NCI-H82 treated with DMSO at 0.1 percent for 48 hours (cell line): Measurements from ENCODE around the gene PRKCQ.
"Not testable (repeated sequence)": the region's sequence is repeated elsewhere in the genome, so short reads cannot be mapped to it uniquely, and the experiment has no call there.

Source experiments
- DNase-seq: peaks from one replicate; lab custom pipeline; 2025; ENCODE audit not compliant: unreplicated experiment; lab: John Stamatoyannopoulos, UW

Gene PRKCQ

DNA sequence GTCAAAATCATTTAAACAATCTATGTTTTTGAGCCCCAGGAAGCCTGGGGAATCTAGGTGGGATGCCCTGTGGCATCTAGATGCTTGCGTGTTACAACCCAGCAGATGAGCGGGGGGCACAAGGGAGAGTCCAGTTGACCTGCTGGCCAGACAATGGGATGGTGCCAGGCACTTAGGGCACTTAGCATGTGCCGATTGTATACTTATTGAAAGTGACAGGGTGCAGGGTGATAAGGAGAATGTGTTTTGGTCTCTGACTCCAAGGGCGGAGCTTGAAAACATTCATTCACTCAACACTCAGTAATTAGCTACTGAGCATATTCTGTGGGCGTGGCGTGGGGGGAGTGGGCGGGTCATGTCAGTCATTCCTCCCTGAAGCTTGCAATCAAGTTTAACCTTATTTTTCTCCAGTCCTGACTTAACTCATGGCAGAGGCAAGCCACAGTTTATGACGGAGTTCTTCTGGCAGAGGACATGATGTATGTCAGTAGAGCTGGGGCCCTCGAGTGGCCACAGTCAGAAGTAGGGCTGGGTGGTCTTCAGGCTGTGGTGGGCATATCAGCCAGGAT lies 115.1 kb downstream of the PRKCQ start:
- no peak for DNase-seq

DNA sequence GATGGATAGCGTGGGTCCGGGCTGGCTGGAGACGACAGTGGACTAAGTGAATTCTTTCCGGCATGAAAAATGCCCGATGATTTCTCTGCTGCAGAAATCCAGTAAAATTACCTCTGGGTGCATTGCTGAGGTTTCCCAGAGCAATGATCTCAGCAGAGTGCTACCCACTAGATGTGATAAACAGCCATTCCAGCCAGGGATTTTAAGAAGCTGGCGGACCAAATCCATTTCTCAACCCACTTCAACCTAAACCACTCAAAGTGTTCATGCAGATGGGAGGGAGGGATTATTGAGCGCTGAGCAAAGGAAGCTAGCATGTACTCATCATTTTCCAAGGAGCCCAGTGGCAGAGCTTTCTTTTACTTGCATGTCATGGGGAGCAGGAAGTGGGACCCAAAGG lies 116.7 kb downstream of the PRKCQ start:
- DNase-seq = no peak

DNA sequence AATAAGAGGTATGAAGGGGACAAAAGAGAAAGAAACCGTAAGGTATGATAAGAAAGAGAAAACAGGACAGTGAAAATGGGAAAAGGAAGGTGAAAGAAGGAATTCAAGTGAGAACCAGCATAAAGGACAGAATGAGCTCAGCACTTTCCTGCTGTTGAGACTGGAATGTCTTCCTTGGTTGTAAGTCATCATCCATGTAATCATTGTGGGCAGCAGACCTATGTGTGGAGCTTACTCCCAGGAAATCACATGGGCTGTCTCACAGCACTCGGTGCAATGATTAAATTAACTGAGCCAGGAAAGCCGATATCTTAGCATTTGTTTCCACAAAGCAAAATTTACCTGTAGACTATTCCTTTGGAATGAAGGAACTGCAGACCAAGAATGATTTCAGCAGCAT lies 118.1 kb downstream of the PRKCQ start:
- no peak for DNase-seq

DNA sequence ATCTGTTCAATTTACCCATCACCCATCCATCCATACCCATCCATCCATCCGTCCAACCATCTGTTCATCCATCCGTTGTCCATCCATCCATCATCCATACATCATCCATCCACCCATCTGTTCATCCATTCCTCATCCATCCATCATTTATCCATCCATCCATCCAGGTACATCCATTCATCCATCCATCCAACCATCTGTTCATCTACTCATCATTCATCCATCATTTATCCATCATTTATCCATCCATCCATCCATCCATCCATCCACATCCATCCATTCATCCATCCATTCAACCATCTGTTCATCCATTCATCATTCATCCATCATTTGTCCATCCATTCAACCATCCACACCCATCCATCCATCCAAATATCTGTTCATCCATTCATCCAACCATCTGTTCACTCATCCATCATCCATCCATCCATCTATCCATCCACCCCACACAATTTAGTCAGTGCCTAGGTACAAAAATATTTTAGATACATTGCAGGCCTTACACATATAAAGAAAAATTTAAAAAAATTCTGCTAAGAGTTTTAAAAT lies 119.1 kb downstream of the PRKCQ start:
- no peak for DNase-seq

DNA sequence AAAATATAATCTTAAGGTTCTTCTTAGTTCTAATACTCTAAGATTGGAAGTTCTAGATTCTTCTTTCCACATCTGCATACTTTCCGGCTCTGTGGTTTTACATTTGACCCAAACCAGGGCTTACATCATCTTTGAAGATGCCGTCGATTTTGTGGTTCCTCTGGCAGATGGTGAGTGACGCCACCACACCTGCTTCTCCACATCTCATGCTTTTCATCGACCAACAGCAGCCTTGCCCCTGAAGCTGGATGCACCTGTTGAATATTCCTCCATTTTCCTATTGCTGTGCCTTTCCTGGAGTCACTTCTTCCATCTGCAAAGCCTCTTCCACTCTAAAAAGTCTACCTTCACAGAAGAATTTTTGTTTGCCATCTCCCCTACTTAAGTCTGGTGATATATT lies 121.3 kb downstream of the PRKCQ start:
- DNase-seq = no peak

DNA sequence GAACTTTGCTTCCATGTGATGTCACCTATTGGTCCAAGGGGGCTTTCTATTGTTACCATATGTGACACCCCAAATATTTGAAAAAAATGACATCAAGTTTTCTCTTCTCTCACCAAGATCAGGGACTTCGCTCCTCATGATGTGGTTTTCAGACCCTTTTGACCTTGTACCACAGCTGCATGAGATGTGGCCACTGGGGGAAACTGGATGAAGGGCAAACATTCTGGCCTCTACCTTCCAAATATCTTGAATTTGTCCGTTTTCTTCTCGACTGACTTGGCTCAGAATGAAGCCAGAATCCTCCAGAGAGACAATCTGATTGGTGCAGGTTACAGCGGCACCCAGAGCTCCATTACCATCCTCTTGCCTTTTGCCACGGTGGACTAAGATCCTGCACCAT lies 122.7 kb downstream of the PRKCQ start:
- DNase-seq = no peak

DNA sequence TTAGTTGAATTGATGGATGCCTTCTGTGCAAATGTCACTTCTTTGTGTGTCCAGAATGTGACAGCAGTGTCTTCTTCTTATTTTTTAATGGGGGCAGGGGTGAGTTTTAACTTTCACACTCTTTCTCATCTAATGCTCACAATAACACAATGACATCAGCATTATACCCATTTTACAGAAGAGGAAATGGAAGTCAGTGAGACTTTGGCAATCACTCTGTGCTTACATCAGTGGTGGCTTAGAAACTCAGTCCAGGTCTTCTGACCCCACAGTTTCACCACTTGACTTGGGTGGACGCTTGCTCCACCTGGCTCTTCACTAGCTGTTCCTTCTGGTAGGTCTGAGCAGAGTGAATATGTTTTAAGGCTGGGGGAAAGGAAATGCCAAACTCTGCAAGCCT lies 124.0 kb downstream of the PRKCQ start:
- DNase-seq = no peak

DNA sequence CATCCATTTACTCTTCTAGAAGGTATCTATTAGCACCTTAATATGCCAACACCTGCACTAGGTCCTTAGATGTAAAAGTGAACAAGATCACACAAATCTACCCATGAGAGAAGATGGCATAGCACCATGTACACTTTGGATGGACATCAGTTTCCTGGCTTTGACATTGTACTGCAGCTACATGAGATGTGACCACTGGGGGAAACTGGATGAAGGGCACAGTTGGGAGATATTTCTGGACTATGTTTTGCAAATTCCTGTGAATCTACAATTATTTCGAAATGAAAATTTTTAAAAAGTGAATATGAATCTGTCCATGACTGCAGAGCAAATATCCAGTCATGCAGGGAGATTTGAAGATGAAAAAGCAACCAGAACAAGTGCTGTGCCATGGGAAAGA lies 124.5 kb downstream of the PRKCQ start:
- no peak for DNase-seq

DNA sequence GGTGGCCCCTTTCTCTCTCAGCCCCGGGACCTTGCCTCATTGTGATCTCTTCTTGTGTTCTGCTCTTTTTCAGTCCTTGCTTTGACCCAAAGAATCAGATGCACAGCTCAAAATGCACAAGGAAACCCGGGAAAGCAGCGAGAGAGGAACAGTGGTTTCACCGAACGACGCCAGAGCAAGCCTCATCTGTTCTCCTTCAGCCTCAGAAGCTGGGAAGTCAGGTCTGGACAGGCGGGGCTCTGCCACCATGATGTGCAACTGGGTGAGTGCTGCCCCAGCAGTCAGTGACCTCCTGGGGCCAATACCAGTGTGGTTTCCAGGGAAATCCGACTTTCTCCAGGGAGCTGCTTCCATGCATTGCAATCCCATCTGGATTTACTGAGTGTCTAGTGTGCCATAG lies 133.4 kb downstream of the PRKCQ start:
- no peak for DNase-seq

DNA sequence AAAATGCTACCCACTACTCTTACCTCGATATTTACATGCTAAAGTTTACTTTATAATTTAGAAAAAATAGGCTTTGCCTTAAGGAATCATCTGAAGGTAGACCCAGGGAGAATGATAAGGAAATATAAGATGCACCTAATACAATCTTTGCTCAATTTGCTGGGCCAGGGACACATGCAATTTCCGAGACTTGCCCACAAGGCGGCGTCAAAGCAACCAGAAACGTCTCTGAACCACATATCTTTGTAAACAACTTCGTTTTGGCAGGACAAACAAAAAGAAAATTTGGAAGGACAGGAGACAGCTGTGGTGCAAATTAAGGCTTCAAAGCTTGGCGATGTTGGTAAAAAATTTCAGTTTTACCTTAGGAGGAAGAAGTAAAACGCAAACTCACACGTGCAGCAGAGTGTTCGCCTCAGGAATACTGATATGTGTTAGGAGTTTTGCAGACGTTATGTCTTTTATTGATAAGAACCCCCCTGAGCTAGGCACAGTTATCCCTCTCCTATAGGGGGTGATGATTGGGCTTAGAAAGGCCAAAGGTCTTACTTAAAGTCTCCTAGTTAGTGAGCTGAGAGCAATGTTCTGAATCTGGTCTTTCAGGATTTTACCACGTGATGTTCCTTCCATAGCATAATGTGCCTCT lies 134.3 kb downstream of the PRKCQ start:
- no peak for DNase-seq

DNA sequence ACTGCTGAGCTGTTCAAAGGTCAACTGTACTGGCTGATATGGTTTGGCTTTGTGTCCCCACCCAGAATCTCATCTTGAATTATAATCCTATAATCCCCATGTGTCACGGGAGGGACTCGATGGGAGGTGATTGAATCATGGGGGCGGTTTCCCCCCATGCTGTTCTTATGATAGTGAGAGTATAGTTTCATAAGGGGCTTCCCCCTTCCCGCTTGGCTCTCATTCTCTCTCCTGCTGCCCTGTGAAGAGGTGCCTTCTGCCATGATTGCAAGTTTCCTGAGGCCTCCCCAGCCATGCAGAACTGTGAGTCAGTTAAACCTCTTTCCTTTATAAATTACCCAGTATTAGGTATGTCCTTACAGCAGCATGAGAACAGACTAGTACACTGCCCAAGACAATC lies 140.2 kb downstream of the PRKCQ start:
- not testable (repeated sequence) for DNase-seq

DNA sequence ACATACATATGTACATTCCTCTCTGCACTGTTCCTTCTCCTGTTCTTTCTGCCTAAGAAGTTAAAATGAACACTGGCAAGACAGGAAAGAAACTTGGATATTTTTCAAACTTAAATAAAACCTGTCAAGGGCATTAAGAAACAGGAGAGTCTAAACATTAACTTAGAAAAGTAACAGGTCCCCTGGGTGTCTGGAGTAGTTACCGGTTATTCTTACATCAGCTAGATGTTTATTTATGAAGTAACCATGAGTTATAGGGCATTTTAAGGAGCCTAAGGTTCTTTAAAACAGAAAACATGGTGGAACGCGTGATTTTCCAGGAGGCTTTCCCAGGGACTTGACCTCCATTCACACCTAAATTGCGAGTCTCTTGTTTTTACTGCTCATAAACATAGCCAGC lies 148.2 kb downstream of the PRKCQ start:
- DNase-seq = no peak

DNA sequence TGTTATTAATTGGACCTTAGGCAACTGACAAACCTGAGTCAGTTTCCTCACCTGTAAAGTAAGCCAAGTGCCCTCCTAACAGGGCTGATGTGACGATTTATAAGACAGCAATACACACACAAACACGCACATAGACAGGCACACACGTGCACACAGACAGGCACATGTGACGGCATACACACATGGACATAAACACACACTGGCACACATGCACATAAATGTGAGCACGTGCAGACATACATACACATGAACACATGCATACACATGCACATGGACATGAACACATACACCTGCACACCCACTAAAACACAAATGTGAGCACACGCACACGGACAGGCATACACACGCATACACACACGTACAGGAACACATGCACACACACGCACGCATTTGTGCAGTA lies 148.9 kb downstream of the PRKCQ start:
- DNase-seq = no peak

DNA sequence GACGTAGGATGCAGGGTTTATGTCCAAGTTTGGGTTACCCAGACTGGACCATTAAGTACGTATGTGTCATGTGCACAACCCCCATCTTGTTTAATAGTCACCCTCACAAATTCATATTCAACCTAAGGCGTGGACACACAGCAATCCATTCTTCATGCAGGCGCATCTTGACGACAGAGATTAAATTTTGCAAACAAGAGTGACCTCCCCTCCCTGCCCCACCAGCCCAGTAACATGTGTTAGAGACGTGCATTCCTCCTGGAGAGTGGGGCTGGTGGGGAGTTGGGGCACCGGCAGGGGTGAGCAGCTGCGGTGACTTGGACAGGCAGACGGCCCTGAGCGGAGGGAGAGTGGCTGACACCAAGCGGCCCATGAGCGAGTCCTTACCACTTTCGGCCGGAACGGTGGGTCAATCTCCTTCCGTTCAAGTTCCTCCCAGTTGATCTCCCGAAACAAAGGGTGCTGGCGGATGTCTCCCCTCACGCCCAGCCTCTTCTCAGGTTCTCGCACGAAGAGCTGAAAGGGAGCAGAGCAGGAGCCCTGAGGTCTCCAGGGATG lies 149.6 kb downstream of the PRKCQ start:
- DNase-seq = no peak

DNA sequence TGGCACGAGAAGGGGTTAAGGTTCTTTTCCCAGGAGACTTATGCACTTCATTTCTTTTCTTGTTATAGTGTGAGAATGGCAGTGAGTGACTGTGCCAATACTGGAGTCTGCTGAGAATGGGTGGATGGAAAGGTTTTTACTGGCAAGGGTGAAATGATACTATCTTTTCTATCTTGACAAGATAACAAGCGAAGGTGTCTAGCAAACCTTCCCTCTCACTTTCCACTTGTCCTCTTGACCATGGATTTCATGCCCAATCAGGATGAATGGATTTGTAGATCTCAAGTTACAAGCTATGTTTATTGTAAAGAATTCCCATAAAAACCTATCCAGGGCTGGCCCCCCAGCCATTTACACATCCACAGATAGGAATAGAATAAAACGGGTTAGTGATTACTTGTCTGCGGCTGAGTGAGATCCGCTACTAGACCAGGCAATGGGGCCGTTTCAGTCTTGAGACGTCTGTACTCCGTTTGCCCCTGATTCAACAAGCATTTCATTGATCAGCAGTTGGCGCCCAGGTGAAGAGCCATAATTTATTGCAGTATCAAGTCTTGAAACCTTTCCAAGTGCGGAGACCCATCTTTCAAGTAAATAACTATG lies 152.6 kb downstream of the PRKCQ start:
- DNase-seq = no peak

DNA sequence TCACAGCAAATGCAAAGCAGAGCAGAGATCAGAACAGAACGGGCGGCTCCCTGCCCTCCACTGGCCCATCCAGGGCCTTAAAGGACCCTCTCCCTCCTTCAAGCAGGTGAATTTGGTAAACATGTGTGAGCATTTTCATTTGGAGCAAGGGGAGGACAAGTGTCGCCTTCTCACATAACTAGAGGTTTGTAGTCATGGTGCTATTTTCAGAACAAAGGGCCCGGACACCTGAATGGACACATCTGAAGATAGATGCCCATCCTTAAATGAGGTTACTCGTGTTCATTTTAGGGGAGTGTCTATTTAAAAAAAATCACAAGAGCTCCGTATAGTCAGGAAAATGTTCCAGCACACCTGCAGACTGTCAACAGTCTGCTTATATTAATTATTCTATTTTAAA lies 153.8 kb downstream of the PRKCQ start:
- no peak for DNase-seq

DNA sequence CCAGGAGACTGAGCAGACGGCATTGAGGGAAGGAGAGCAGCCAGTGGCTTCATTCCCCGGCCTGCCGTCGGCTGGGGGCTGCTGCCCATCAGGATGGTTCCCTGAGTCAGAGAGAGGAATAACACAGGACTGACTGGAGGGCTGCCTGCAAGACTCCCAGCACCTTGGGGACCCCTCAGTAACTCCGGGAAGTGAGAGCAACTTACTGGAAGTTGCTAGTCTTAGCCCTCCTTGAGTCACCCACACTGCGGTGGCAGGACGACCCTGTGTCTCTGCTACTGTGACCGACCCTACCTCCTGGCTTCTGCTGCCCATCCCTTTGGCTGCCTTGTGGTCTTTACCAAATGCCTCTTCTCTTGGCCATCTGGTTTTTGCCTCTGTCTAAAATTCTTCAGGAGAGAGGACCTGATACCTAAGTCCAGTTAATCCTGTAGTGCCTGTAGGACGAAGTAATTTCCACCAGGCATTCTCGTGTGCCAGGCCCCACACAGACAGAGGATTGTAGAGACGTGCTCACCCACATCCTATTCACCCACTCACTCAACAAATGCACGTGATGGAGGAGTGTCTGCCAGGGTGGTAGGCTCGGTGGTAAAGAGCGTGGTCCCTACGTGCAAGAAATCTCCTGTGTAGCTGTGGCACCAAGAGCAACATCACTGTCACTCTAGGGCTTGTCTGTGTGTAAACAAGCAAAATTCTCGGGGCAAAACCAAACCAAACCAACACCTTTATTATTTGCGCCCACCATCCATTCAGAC lies 156.5 kb downstream of the PRKCQ start:
- no peak for DNase-seq

DNA sequence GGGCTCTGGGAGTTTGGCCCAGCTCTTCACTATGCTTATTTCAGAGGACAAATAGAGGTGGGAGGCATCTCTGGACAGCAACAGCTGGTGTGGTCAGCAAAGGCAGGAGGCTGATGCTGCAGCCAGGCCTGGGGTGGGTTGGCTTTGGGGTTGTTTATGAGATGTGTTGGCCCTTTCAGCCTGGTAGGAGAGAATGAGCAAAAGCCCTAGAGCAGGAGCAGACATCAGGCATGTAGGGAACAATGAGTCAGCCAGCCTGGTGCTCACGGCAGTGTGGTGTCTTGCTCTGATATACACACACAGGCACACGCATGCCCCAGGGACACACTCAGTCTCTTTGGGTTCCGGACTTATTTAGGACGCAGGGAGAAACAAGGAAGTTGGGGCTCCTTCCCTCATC lies 157.1 kb downstream of the PRKCQ start:
- DNase-seq = no peak

DNA sequence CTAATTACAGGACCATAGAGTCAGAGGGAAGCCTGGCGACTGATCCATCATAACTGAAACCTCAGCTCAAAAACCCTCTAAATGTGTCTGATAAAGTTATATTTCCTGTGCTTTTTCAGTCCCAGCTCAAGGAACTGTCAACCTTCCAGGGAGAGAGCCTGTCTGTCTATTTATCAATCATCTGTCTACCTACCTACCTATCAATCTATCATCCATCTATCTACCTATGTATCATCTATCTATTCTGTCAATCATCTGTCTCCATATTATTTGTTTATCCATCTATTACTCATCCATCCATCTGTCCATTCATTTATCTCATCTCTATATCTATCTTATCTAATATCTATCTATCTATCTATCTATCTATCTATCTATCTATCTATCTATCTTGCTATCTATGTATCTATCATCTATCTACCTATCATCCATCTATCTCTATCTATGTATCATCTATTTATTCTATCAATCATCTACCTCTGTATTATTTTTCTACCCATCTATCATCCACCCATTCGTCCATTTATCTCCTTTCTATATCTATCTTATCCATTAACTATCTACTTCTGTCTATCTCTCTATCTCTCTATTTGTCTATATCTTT lies 161.4 kb downstream of the PRKCQ start:
- no peak for DNase-seq

DNA sequence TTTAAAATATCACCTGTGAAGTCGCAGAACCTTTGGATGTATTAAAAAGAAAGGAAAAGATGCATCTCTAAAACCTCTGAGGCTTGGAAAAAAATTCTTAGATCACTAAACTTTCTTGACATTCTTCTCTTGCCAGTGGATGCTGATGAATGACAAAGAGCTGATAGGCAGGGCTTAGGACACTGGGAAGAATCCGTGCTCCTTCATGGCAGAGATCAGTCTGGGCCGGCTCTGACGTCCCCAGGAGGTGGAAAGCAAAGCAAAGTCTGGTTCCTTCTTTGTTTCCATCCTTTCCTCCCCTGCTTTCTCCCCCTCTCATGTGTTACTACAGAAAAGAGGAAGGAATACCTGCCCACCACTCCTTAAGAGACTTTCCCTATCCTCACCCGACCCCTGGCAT lies 161.9 kb downstream of the PRKCQ start:
- no peak for DNase-seq

DNA sequence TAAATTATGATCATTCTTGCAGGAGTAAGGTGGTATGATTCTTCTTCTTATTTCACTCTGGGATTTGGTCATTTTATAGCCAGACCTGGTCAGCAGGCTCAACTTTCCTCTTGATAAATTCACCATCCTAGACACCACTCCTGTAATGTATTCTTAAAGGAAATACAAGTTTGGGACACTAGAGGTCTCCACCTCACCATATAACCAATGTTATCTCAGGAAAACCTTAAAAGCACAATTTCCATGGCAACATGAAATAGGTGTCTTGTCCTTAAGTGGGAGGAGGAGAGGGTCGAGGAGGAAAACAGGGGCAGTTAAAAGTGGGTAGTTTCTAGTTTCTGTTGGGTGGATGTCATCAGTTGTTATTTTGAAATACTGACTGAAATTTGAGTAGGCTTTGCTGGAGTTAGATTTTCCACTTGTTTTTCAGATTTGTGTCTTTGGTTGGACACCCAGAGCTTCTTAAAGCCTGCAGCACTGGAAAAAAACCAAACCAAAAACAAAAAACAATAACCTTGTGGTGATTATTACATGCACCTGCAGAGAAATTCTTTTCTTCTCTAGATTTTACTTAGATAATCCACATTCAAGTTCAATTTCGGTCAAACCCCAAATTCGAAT lies 163.1 kb downstream of the PRKCQ start:
- DNase-seq = no peak
